BJ (cell line): ENCODE measurements around the gene PLA2G4D. TPM values are rescaled to one million over a fixed set of nuclear protein-coding genes. Genes with fewer than 3 reads are reported as not detected.

ENCODE experiments used
- CTCF ChIA-PET: fragments of 350-600 bp; formaldehyde crosslinking; extraction: SDS; loops from one replicate; lab custom pipeline; 2021; ENCODE audit warnings: antibody characterized with exemption, inconsistent platforms; lab: Yijun Ruan, JAX
- POLR2A ChIA-PET: fragments of 300-600 bp; sonication (Branson Sonifier 250); formaldehyde crosslinking; extraction: SDS; loops from one replicate; lab custom pipeline; 2021; ENCODE audit warnings: antibody characterized with exemption; lab: Charles Lee
- DNase-seq: peaks from one replicate; pipeline ENCODE4 v3.0.0-alpha.2; 2011; ENCODE audit warnings: low read depth
- H3K27me3 ChIP-seq: 2 replicates; pipeline ENCODE4 v1.6.0; 2011; ENCODE audit warnings: low read length; ENCODE audit not compliant: control insufficient read depth, insufficient read depth
- H3K36me3 ChIP-seq: 2 replicates; pipeline ENCODE4 v1.5.1; 2011; ENCODE audit warnings: low read length; ENCODE audit not compliant: control insufficient read depth, insufficient read depth
- H3K4me3 ChIP-seq: 2 replicates; pipeline ENCODE4 v1.5.1; 2011; ENCODE audit warnings: low read depth, mild to moderate bottlenecking, control low read depth, low read length
- polyA plus RNA-seq: library from polyadenylated mRNA; depleted of rRNA; stranded (reverse); fragments of >200 nt; gene quantifications from 2 replicates; pipeline ENCODE4 v1.2.3, GENCODE V29; 2011
- TF ChIP-seq, protein P1 (sequence below): IDR thresholded peaks from 2 replicates; pipeline ENCODE4 v1.5.1; 2011; ENCODE audit warnings: low read depth, mild to moderate bottlenecking, control low read depth, inconsistent platforms, low read length, moderate library complexity; ENCODE audit not compliant: insufficient read depth

Gene PLA2G4D
- polyA plus RNA-seq, 1 experiment, result not detected

DNA sequence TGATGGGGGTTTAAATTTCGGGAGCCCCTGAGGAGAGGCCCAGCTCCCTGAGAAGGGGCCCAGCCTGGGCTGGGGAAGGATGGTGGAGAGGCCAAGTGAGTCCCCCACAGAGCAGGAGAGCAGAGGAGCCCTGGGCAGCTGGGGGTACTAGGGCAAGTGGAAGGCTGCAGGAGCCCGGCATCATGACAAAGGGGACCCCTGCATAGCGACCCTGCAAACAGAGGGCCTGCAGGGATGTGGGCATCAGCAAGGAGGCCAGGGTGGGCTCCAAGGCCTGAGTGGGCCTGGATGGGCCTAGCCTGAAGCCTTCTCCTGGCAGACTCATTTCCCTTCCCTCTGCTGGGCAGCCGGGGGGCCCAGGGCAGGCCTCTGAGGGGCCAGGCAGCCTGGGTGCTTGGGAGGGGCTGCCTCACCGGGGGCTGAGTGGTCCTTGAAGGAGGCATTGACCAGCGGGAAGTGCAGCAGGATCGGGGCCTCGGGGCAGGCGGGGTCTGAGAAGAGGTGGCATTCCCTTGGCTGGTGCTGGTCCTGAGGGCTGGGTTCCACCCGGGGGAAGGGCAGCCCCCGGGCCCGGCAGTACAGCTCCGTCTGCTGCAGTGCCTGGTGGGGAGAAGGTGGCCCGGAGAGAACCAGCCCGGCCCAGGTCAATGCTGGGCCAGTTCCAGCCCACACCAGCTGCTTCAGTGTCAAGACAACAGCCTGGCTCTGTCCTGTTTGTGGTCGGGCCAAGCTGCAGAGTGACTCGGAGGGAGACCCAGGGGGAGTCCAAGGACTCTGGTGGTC, 24.7 kb downstream of the PLA2G4D start:
- POLR2A ChIA-PET, result no interaction called here
- no peak for DNase-seq
- H3K4me3 ChIP-seq, result no peak overlapping the region

DNA sequence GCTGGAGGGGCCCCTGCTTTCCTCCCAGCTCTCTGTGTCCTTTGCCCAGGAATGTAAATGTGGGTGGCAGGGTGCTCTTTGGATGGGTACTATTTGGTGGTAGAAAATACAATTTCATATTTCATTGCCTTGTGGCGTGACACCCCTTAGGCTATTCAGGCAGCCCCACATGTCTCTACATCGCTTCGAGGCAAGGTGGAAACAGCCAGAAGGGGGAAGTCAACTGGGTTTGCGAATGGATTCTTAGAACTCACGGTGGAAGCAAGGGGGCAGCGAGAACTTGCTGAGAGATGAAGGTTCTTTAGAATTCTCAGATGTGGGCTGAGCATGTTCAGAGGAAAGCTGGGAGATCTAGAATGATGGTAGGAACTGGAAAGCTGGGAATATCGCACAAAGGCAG, 25.3 kb downstream of the PLA2G4D start:
- ChIA-PET CTCF (interaction anchor here (0.8 to 7.4 kb wide), 6 partner anchors 15 to 82 kb away, joined by 3 to 63 read pairs (median 3); no protein-coding TSS in a partner anchor), POLR2A (no interaction called here)
- Histone ChIP-seq H3K4me3 (no peak overlapping the region), H3K27me3 (peaks cover 17% of the 10 kb centered on the region), H3K36me3 (no peaks in the 10 kb centered on the region)
- TF ChIP-seq, protein P1, sequence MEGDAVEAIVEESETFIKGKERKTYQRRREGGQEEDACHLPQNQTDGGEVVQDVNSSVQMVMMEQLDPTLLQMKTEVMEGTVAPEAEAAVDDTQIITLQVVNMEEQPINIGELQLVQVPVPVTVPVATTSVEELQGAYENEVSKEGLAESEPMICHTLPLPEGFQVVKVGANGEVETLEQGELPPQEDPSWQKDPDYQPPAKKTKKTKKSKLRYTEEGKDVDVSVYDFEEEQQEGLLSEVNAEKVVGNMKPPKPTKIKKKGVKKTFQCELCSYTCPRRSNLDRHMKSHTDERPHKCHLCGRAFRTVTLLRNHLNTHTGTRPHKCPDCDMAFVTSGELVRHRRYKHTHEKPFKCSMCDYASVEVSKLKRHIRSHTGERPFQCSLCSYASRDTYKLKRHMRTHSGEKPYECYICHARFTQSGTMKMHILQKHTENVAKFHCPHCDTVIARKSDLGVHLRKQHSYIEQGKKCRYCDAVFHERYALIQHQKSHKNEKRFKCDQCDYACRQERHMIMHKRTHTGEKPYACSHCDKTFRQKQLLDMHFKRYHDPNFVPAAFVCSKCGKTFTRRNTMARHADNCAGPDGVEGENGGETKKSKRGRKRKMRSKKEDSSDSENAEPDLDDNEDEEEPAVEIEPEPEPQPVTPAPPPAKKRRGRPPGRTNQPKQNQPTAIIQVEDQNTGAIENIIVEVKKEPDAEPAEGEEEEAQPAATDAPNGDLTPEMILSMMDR, result no peak
- DNase-seq, result no peak

More for the DNA sequence above, 24.7 kb downstream of the PLA2G4D start:
- no peaks in the 10 kb centered on the region for H3K36me3 ChIP-seq
- H3K27me3 ChIP-seq, result peaks cover 19% of the 10 kb centered on the region
- CTCF ChIA-PET, result interaction anchor here (0.8 to 7.4 kb wide), 5 partner anchors 9 to 83 kb away, joined by 3 to 63 read pairs (median 4); no protein-coding TSS in a partner anchor
- TF ChIP-seq, protein P1, result no peak

DNA sequence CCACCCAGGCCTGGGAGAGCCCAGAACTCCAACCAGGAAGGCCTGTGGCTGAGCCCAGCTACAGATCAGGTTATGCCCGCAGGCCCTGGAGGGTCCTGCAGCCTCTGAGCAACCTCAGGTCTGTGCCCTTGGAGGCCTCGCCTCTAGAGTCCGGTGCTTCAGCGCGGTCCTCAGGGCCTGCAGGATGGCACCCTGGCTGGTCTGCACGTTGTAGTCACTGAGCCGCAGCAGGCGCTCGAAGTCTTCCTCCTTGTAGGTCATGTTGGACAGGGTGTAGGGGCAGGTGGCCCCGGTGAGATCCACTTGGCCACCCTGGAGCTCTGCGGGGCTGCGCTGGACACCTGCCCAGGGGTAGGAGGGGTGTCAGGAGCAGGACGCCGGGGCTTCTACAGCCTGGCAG, 25.8 kb downstream of the PLA2G4D start:
- Histone ChIP-seq H3K36me3 (no peaks in the 10 kb centered on the region), H3K4me3 (no peak overlapping the region), H3K27me3 (peaks cover 17% of the 10 kb centered on the region)
- no peak for DNase-seq
- POLR2A ChIA-PET, result no interaction called here
- TF ChIP-seq, protein P1, result no peak
- CTCF ChIA-PET, result interaction anchor here (0.8 to 7.4 kb wide), 5 partner anchors 16 to 80 kb away, joined by 3 to 63 read pairs (median 3); no protein-coding TSS in a partner anchor

DNA sequence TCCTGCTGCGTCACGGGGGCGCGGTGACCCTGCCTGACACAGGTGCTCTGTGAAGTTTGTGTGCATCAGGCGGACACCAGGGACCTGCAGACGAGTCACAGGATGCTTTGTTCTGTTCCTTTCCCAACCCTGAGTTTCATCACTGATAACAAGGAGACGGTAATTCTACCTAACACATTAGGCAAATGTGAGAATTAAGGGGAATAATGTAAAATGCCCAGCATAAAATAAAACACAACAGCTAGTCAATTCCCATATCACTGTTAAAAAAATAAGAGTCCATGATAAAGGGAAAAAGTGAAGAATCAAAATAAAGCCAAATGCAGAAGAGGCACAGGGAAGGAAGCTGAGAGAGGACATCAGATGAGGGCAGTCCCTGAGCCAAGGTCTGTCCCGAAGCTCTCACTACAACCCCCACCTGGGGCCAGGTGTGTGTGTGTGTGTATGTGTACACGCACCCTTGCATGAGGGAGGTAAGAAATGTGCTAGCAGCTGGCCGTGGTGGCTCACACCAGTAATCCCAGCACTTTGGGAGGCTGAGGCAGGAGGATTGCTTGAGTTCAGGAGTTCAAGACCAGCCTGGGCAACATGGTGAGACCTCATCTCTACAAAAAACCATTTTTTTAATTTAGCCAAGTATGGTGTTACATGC, 27.5 kb downstream of the PLA2G4D start:
- no peaks in the 10 kb centered on the region for H3K36me3 ChIP-seq
- peaks cover 17% of the 10 kb centered on the region for H3K27me3 ChIP-seq
- no peak for DNase-seq
- POLR2A ChIA-PET, result no interaction called here
- CTCF ChIA-PET, result interaction anchor here (0.6 to 9.2 kb wide), 15 partner anchors 13 to 317 kb away, joined by 3 to 102 read pairs (median 4); no protein-coding TSS in a partner anchor
- H3K4me3 ChIP-seq, result no peak overlapping the region
- TF ChIP-seq, protein P1, result no peak

DNA sequence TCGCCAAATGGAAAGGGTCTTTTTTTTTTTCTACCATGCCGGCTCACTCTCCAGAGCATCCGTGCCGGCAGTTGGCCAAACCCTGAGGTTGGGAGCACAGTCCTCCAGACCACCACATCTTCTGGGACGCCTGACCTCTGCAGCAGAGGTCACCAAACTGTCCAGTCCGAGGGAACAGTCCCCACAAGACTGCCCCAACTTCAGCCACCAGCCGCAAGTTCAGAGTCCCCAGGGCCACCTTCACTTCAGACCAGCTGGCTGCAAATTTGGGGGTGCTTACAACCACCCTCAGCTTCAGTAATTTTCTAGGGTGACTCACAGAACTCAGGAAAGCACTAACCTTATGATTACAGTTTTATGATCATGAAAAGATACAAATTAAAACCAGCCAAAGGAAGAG, 28.9 kb downstream of the PLA2G4D start:
- Histone ChIP-seq H3K36me3 (no peaks in the 10 kb centered on the region), H3K4me3 (no peak overlapping the region), H3K27me3 (peaks cover 17% of the 10 kb centered on the region)
- no peak for DNase-seq
- TF ChIP-seq, protein P1, result no peak
- ChIA-PET POLR2A (no interaction called here), CTCF (interaction anchor here (0.7 to 9.2 kb wide), 12 partner anchors 8 to 77 kb away, joined by 3 to 102 read pairs (median 4); no protein-coding TSS in a partner anchor)
